B cell (primary cell): ENCODE measurements around the gene IVNS1ABP.

Source experiments
- CTCF ChIP-seq: fragments of 200-600 bp; IDR thresholded peaks from one replicate; pipeline ENCODE4 v1.8.0; 2022; ENCODE audit warnings: antibody characterized with exemption, mild to moderate bottlenecking
- EZH2 ChIP-seq: IDR thresholded peaks from 2 replicates; pipeline ENCODE4 v1.6.1; 2012; ENCODE audit warnings: borderline replicate concordance, low read depth, mild to moderate bottlenecking, moderate library complexity, low read length; ENCODE audit not compliant: insufficient read depth, poor library complexity, severe bottlenecking

GRCh38 chr1:185284533-185285276 lies 32.3 kb downstream of the IVNS1ABP start:
- no peak for TF ChIP-seq CTCF
- TF ChIP-seq EZH2: no peak
